Stimulated activated CD8-positive, alpha-beta memory T cell treated with anti-CD3 and anti-CD28 coated beads, Interleukin-4, amount 100 ng/mL, for 24 hours (primary cell): ENCODE data around the gene HMGN1.

ENCODE experiments used
- DNase-seq: peaks from one replicate; pipeline ENCODE4 v3.0.0-alpha.2; 2020; ENCODE audit warnings: low read depth

The HMGN1 gene

DNA sequence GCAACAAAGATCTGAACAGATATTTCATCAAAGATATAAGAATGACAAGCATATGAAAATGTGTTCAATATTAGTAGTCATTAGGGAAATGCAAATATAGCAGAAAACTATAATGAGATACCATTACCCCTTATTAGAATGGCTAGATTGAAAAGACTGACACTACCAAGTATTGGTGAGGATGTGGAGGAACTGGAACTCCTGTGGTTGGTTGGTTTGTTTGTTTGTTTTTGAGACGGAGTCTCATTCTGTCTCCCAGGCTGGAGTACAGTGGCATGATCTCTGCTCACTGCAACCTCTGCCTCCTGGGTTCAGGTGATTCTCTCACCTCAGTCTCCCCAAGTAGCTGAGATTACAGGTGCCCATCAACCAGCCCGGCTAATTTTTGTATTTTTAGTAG, 18.9 kb upstream of the HMGN1 start:
- DNase-seq = no peak

DNA sequence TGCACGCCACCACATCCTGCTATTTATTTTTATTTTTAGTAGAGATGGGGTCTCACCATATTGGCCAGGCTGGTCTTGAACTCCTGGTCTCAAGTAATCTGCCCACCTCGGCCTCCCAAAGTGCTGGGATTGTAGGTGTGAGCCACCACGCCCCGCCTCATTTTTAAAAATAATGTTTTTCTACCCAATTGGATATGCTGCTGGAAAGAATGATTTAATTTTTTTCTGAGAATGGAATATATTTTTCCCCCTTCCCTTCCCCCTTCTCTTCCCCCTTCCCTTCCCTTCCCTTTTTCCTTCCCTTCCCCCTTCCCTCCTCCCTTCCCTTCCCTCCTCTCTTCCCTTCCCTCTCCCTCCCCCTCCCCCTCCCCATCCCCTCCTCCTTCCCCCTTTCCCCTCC, 17.7 kb upstream of the HMGN1 start:
- DNase-seq = no peak

DNA sequence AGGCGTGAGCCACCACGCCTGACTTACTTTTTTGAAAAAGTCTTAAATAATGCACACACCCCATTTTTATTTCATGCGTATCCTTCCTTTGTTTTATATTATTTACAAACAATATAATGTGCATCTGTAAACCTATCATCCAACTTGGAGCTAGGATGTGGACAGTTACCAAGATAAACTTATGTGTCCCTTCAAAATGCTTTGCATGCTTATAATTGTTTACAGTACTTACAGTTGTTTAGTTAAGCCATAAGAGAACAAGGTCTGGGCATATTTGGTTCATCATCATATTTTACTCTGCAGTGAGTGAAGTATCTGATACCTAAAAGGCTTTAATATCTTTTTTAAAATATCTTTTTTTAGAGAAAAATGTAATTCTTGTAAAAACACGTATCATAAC, 16.1 kb upstream of the HMGN1 start:
- DNase-seq = no peak

DNA sequence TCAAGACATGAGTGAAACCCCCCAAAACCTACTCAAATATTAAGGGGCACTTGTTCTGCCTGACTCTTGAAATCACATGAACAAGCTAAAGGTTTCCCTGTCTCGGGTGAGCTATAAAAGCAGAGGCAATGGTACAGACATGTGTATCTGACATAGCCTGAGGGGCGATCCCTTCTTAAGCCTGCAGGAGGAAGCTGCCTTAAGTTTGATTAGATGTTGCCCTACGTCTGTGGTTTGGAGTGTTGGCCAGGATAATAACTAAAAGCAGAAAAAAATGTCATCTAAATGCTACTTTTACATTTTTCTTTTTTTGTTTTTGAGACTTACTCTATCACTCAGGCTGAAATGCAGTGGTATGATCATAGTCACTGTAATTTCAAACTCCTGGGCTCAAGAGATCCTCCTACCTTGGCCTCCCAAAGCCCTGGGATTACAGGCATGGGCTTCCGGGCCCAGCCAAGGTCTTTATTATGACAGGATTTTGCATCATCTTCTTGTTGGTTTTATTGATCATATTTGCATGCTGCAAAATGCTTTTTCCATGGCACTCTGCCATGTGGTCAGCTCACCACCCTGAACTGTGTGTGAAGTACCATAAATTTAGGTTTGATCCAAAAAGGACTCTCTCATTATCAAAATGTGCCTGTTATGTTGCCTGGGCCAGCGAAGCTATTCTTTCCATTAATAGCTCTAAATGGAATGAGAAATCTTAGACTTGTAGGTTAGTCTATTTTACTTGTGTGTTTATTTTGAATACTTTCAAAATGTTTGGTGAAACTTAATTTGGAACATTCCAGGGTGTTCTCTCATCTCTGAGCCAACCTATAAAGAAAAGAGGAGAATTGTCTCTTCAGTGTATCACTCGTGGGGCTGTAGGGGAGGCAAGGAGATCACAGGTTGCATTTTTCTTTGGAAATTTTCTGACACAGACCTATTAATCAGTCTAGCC, 15.0 kb upstream of the HMGN1 start:
- DNase-seq = no peak

DNA sequence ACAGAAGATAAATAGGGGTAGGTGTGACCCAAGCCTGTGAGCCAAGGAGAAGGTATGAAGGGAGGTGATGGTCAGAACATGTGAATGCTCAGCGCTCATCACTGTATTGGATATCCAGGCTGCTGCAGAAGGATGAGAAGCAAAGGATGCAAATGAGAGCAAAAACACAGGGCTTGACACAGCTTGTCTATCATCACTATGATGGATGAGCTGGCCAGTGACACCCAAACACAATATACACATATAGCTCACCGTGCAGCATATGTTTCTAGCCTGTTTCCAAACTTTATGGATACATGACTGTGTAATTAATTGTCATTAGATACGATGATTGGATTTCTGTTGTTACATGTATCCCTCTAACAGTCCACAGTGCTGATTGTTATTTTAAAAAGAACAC, 13.8 kb upstream of the HMGN1 start:
- no peak for DNase-seq

DNA sequence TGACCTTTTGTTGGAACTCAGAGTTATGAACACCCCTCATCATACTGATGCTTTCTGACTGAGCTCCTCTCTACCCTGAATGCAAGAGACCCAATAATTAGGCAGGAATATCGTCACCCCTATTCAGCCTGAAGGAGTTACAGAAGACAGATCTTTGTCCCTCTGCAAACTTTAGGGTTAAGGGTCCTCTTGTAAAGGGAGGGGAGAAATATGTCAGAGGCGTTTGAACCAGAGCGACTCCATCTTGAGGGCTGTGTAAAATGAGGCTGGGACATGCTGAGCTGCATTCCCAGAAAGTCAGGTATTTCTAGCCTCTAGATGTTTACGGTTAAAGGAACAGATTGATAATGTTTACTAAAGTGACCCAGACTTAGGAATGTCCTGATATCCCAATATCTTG, 10.5 kb upstream of the HMGN1 start:
- DNase-seq = no peak

DNA sequence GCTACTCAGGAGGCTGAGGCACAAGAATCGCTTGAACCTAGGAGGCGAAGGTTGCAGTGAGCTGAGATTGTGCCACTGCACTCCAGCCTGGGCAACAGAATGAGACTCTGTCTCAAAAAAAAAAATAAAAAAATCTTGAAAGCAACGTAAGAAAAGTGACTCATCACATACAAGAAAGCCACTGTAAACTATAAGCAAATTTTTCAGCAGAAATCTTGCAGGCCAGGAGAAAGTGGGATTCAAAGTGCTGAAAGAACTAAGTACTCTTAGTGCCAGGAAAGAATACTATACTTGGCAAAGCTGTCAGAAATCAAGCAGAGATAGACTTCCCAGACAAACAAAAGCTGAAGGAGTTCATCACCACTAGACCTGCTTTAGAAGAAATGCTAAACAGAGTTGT, 4.4 kb upstream of the HMGN1 start:
- no peak for DNase-seq

DNA sequence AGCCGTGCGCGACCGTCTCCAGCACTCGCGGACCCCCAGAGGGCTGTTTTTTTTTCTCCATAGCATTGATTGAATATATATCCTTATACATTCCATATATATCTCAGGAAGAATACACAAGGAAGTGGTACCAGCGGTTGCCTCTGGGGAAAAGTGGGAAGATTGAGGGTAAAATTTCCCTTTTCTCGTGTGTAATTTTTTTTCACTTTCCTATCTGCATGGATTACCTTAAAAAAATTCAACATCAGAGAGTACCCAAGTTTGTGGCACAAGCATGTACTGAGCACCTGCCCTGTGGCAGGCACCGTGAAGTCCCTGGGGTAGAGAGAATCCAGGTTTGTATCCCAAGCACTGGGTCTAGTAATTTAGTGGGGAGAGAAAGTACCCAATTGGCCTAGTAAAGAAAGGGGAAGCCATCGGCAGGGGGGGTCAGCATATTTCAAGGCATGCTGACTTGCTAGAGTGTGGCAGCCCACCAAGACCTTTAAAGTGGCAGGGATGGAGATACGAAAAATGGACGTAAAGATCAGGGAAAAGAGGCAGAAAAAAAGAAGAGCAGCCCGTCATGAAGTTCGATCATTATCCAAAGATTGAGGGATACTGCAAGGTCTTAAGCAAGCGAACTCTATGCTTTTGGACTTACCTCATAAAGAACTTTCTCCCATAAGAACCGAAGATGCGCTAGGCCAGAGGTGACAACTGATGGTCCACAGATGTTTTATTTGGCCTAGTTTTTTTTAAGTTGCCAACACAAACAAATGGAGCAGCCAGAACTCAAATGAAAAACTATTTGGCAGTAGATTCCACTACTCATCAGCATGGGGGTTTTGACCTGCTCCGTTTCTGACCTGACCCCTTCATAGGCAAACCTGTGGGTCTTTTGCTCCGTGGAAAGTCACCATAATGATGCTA, 1.5 kb upstream of the HMGN1 start:
- no peak for DNase-seq

DNA sequence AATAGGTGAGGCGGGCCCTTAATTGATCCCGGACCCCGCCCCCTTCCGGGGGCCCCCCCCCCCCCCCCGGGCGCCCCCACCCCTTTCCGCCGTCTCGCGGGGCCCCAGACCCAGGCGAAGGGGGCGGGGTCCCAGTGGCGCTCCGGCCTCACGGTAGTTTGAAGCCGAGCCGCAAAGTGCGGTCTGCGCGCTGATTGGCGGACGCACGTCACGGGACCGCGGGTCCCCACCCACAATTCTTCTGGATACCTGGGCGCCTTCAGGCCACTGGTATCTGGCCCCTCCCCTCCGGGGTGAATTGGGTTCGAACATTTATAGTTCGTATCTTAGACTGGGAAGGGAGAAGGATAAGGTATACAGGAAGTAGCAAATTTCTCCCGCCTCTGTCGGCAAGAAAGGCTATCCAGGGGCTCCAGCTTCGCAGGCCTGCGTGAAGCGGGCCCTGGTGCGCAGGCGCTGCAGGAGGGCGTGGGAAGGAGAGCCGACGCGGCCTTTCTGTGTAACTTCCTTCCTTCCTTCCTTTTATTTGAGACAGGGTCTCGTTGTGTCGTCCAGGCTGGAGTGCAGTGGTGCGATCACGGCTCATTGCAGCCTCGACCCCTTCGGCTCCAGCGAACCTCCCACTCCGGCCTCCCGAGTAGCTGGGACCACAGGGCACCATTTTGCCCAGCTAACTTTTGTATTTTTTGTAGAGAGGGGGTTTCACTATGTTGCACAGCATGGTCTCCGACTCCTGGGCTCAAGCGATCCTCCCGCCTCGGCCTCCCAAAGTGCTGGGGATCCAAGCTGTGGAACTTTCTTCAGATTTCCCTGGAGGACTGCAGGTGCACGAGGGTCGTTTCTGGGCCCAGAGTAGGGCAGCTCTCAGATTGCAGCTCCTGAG, 564 bp upstream of the HMGN1 start:
- DNase-seq = peak; percentile 97

DNA sequence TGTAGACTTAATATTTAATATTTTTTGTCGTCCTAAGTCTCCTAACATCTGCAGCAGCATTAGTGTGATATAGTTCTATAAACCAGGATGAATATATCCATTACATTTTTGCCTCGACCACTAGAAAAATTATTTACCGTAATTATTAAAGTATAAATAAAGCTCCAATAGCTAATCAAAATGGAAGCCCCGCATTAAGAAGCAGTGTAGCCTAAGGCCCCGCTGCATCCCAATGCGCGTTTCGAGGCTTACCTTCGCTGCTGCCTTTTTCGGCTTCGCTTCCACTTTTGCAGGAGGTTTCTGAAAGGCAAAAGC, 891 bp downstream of the HMGN1 start:
- DNase-seq = no peak

DNA sequence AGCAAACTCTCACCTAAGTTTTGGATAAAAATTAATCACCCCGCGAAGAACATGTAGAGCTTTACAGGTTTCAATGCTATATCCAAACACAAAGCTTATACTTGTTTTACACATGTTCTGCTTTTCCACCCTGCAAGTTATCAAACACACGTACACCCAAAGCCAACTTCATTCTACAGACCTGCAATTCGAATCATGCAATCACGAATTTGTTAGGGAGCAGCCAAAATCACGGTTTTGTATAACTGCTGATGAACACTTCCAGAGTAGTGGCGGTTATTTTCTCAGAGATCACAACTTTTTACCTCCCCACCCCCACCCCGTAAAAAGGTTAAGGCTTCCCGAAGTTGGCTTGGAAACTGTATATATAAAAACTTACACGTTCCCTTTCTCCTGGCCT, 1.4 kb downstream of the HMGN1 start:
- DNase-seq = no peak

DNA sequence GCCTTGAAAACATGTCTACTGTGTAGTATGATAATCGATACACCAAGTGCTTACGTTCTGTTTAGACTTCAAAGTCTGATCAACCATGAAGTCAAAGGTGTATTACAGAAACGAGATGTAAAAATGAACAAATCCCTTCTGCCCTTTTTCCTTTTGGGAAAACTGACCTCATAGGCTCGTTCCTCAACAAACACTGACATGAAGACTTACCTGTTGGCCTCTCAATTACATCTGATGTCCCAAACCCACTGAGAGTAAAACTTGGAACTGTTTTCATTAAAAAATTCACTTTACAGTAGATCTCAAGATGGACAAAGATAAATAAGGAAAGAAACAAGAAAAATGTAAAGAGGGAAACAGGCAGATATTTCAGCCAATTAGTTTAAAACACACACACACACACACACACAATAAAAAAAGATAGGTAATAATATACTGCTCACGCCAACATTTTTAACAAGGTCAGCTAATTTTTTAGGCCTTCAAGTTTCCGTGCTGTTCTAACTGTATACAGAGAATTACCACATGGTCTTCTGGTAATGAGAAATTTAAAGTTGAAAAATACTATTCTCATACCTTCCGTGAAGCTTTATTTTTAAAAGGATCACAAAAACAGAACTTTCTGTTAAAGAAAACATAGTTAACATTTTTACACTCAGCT, 2.1 kb downstream of the HMGN1 start:
- DNase-seq = no peak

DNA sequence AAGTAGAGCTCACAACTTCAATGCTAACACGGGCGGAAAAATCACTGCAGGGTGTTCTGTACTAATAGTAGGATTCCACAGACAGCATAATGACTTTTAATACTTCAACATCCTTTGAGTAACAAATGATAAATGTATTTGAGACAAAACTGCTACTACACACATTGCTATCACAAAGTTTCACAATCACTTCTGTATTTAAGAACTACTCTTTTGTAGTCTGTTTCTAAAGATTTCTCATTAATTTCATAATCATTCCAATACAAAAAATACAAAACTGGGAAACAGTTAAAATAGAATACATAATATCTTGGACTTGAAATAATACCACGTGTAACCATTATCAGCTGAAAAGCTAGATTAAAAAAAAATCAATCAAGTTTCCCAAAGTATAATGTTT, 2.7 kb downstream of the HMGN1 start:
- no peak for DNase-seq

DNA sequence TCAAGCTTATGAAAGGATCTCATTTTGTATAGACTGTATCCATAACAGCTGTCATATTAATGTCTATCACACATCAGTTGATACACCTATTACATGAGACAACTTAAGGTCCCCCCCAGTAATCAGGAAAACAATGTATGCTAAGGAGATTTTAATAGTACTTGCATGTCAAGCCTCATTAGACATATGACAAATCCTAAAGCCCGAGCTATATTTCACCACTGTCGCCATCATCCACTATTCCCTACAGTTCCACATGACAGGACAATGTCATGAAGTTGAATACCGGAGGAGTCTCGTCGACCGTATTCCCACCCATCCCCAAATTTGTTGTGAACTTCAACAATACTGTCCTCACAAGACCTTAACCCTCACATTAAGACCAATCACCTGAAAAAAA, 3.4 kb downstream of the HMGN1 start:
- DNase-seq = no peak

DNA sequence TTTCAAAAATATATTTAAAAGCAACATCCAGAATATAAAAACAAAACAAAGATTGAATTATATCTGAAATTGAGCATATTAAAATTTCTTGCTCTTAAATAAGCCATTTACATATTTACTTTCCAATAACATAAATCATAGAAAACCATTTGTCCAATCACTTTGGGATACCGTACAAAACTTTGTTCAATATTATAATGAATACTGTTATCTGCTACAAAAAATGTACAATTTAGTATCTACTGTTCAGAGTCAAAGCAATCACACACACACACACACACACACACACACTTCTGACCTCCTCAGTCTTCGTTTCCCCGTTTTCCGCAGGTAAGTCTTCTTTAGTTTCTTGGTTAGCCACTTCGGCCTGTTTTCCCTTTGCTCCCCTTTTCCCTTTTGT, 4.0 kb downstream of the HMGN1 start:
- DNase-seq = no peak

DNA sequence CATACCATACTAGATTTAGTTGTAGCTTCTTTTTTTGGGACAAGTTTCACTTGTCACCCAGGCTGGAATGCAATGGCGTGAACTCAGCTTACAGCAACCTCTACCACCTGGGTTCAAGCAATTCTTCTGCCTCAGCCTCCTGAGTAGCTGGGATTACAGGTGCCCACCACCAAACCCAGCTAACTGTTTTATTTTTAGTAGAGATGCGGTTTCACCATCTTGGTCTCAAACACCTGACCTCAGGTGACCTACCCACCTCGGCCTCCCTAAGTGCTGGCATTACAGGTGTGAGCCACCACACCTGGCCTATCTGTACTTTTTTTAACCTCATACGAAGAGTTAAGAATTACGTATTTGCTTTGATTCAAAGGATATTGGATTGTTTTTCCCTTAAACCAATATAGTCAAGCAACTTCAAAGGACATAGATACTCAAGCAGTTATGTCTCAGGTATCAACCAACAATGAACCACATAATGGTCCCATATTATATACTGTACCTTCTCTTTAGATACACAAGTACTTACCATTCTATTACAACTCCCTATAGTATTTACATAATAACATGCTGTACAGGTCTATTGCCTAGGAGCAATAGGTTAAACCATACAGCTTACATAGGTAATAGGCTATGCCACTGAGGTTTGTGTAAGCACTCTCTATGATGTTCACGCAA, 7.5 kb downstream of the HMGN1 start:
- no peak for DNase-seq

DNA sequence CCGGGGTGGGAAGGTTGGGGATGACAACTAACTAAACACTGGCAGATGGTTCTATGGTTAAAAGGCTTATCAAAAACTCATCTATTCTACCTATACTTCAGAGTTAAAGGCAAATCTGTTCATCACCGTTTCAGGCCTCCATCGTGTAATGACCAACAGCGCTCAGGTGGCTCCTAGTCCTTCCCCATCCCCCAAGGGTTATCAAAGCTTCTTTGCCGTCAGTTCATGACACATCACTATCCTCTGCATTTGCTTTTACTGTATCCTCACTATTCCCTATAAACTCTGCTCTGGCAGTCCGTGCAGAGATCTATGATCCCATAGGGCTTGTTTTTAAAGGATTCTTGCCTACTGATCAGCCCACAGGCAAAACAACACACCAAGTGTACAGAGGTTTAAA, 8.2 kb downstream of the HMGN1 start:
- DNase-seq = no peak

DNA sequence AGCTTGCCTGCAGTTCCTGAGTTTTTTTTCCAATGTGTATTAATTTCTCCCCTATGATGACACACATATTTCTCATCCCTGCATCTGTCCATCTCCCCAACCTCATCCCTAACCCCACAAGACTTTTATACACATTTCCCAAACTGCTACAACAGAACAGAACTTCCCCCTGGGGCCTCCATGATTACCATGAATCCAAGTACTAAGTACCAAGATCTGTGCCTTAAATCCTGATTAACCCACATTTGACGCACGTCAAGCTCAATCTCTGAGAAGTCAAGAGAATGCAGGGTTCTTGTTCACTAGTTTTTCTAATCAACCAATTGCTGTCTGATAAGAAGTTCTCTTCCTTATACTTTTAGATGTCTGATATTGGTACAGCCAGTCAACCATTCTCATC, 9.7 kb downstream of the HMGN1 start:
- no peak for DNase-seq

DNA sequence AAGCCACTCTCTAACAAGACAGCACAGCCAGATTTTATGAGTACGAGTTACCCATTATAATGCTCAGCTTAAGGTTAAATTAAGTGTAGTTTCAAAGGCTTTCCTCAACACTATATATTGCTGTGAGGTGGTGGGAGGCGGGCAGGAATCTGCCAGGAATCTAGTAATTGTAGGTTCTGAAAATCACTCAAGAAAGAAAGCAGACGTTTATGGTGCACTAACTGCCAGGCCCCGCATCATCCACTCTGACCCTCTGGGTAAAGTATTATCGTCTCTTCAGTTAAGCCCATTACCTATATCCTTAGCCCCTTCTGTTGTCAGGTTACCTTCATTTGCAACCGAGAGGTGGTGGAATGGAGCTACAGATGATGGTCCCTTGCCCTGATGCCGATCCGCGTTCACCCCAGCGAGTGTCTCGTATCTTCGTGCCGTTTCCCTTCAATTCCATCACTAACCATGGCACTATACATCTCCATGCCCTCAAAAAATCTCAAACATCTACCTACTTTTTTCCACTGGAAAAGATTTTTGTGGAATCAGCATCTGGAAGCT, 12.4 kb downstream of the HMGN1 start:
- no peak for DNase-seq

DNA sequence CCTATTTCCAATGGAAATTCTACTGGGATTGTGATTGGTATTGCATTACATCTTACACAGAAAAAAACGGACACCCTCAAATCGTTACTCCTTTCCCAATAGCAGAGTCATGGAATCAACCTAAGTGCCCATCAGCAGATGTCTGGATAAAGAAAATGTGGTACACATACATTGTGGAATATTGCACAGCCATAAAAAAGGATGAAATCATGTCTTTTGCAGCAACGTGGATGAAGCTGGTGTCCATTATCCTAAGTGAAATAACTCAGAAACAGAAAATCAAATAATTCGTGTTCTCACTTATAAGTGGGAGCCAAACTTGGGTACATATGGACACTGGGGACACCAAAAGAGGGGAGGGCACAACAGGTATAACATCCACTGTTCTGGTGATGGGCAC, 14.3 kb downstream of the HMGN1 start:
- no peak for DNase-seq

DNA sequence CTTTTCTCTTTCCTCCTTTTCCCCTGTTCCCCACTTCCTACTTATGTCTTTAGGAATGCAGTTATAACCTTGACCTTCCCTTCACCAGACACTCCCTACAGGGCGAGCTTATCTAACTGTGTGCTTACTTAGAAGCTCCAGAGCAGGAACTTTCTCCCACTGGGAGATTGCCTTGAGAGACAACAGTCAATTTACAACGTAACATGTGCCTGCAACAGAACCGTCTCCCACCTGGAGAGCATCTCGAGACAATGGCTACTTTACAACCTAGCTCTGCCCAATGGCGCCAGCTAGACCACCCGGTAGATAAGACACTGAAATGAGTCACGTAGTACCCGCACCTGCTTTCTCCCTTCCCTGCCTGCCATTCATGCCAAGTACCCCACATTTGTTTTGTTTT, 16.7 kb downstream of the HMGN1 start:
- DNase-seq = no peak
